ENCODE measurements around the gene STK39.

Gene STK39

GRCh38 chr2:167940734-167941507 is 306.5 kb downstream of the STK39 start:
- H3K27me3 ChIP-seq (ENCODE audit: insufficient read depth, low read depth, severe bottlenecking): no peaks in the 10 kb centered on the region
- H3K4me3 ChIP-seq (ENCODE audit: low read depth, low read length): no peak overlapping the region
- no peak overlapping the region for H3K27ac ChIP-seq
- H3K36me3 ChIP-seq: no peaks in the 10 kb centered on the region
- no peak for DNase-seq
- no peak for TF ChIP-seq CTCF (IDR thresholded peaks at IDR 0.05; ENCODE audit: low read depth, low read length)
- no peaks in the 10 kb centered on the region for H3K9me3 ChIP-seq (ENCODE audit: severe bottlenecking)

GRCh38 chr2:167940346-167940725 is 307.1 kb downstream of the STK39 start:
- no peak for TF ChIP-seq CTCF (IDR thresholded peaks at IDR 0.05; ENCODE audit: low read depth, low read length)
- no peak overlapping the region for H3K27ac ChIP-seq
- H3K36me3 ChIP-seq: no peaks in the 10 kb centered on the region
- H3K9me3 ChIP-seq (ENCODE audit: severe bottlenecking): no peaks in the 10 kb centered on the region
- H3K27me3 ChIP-seq (ENCODE audit: insufficient read depth, low read depth, severe bottlenecking): no peaks in the 10 kb centered on the region
- no peak for DNase-seq
- no peak overlapping the region for H3K4me3 ChIP-seq (ENCODE audit: low read depth, low read length)

DNA sequence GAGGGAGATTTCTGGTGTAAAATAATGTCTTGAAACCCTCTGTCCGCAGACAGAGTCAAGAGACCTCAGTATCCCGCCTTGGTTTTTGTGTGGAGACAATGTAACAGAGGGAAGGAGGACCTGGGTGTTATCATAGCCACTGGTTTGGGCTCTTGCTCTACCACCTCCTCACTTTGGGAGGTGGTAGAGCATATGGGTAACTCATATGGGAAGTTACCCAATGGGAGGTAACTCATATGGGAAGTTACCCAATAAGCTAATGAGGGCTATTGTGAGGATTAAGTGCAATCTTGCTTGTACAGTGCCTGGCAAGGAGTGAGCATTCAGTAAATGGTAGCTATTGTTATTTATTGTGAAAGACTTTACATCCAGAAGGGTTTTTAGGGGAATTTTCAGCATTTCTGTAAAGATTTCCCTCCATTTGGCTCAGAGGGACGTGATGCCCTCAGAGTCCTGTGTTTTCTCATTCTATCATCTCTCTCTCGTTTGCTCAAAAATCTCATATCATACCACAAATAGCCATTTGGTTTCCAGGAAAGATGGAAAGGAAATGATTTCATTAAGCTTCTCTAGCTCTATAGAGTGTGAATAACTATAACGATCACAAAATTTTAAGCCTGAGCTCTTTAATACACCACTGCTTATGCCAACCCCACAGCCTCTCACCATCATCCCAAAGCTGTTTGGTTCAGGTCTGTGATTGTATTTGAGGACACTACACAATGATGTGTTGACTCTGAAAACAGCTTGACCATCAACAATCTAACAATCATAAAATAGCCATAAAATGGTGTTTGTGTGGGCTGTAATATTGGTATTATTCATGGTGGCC is 307.7 kb downstream of the STK39 start:
- Histone ChIP-seq H3K27me3 (ENCODE audit: insufficient read depth, low read depth, severe bottlenecking) (no peaks in the 10 kb centered on the region), H3K9me3 (ENCODE audit: severe bottlenecking) (no peaks in the 10 kb centered on the region), H3K36me3 (no peaks in the 10 kb centered on the region), H3K27ac (no peak overlapping the region), H3K4me3 (ENCODE audit: low read depth, low read length) (no peak overlapping the region)
- TF ChIP-seq CTCF (IDR thresholded peaks at IDR 0.05; ENCODE audit: low read depth, low read length): no peak
- no peak for DNase-seq

DNA sequence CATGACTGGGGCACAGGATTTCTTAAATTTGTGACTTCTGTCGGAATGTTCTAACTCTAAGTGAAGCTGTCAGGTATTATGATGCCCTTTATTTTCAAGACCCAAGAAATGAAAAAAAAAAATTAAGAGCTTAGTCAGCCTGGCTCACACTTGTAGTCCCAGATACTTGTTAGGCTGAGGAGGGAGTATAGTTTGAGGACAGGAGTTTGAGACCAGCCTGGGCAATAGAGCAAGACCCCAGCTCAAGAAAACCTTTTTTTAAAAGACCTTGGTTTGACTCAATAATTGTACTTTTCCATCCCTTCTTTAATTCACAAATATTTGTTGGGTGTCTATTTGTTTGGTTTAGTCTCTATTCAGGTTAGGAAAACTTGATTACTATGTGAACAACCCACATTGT is 310.0 kb downstream of the STK39 start:
- Histone ChIP-seq H3K36me3 (no peaks in the 10 kb centered on the region), H3K27ac (no peak overlapping the region), H3K9me3 (ENCODE audit: severe bottlenecking) (no peaks in the 10 kb centered on the region), H3K4me3 (ENCODE audit: low read depth, low read length) (no peak overlapping the region), H3K27me3 (ENCODE audit: insufficient read depth, low read depth, severe bottlenecking) (no peaks in the 10 kb centered on the region)
- DNase-seq: no peak
- no peak for TF ChIP-seq CTCF (IDR thresholded peaks at IDR 0.05; ENCODE audit: low read depth, low read length)

DNA sequence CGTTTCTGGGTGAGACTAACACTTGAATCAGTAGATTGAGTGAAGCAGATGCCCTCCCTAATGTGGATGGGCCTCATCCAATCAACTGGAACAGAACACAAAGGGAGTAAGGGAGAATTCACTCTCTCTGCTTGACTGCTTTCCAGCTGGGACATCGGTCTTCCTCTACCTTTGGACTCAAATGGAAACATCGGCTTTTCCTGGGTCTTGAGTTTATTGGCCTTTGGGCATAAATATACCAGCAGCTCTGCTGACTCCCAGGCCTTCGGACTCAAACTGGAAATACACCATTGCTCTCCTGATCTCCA is 311.6 kb downstream of the STK39 start:
- TF ChIP-seq CTCF (IDR thresholded peaks at IDR 0.05; ENCODE audit: low read depth, low read length): no peak
- no peaks in the 10 kb centered on the region for H3K36me3 ChIP-seq
- DNase-seq: no peak
- H3K27ac ChIP-seq: no peak overlapping the region
- H3K9me3 ChIP-seq (ENCODE audit: severe bottlenecking): no peaks in the 10 kb centered on the region
- no peaks in the 10 kb centered on the region for H3K27me3 ChIP-seq (ENCODE audit: insufficient read depth, low read depth, severe bottlenecking)
- H3K4me3 ChIP-seq (ENCODE audit: low read depth, low read length): no peak overlapping the region

Data from WERI-Rb-1 (cell line).